NCI-H526 (cell line): ENCODE data around the gene LMNTD2.

Experiments used
- DNase-seq, 2 experiments: peaks; one replicate each; lab custom pipeline; 2025; lab: John Stamatoyannopoulos, UW

The LMNTD2 gene

GRCh38 chr11:508956-509355 lies 51.6 kb downstream of the LMNTD2 start:
- no peak for DNase-seq

DNA sequence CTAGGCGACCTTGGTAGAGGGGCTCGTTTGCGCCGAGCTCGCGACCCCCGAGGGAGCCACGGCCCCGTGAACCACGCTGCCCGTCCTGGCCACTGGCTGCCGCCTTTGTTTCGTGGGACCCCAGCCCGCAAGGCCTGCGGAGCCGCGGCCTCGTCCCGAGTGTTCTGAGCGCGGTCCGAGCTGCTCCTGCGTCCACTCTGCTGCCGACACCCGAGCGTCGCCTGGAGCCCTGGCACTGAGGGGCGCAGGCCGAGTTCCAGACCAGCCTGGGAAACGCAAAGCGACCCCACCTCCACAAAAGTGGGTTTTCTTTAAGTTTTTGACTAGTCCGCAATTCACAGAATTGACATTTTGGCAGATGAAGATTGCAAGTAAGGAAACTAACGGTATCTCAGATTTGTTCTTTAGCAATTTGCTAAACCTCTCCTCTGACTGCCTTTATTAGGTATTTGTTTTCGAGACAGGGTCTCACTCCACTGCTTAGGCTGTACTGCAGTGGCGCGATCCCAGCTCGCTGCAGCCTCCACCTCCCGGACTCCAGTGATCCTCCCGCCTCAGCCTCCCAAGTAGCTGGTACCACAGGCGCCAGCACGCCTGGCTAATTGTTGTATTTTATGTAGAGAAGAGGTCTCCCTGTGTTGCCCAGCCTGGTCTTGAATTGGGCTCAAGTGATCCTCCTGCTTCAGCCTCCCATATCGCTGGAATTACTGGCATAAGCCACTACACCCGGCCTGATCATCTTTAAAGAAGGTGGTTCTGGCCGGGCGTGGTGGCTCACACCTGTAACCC lies 52.6 kb downstream of the LMNTD2 start:
- no peak for DNase-seq

- DNase-seq: peak; percentile 94 to 98
These were observed 53.4 kb downstream of the LMNTD2 start, which contains the start of gene RNH1 for GRCh38 chr11:506995-507726. Gene RNH1 (minus strand): TSS chr11:507242. CDS start chr11:502162, 5,080 bp downstream.

DNA sequence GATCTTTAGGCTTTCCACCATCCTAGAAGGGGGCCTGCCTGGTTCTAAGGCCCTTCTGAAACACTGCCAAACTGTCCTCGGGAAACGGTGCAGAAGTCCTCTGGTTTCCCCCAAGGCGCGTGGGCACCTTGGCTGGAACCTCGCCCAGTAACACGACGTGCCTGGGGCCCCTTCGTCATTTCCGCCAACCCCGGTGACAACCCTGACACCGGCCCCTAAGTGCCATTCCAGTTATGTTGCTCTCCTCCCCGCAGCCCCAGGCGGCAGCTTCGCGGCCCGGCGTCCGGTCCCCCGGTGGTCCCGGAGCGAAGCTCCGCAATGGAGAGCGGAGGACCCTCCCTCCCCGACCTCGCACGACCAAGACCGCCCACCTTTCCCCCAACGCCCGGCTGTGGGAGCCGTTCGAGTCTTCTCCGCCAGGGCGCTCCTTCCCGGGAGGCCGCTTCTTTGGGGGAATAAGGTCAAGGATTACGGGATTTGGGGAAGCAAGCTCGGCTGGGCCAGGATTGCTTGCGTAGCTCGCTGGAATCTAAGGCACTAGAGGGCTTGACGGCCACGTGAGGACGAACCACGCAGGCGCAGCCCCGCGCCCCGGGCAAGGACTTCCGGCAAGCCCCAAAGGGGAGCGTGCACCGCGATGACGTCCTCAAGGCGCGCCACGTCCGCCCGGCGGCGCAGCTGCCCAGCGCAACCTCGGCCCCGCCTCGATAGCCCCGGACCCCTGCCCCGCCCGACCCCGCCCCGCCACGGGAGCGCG lies 54.1 kb downstream of the LMNTD2 start:
- DNase-seq: peak; percentile 94 to 99

DNA sequence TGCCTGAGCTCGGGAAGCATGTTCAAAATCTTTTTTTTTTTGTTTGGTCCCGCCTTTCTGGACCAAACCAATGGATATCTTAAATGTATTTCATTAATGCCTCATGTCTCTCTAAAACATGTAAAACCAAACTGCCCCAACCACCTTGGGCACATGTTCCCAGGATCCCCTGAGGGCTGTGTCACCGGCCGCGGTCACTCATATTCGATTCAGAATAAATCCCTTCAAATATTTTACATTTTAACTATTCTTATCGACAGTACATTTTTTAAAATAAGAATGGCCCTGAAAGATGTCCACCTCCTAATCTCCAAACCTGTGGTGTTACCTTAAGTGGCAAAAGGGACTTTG lies 55.6 kb downstream of the LMNTD2 start:
- DNase-seq: no peak
